ENCODE results near the gene MIX23. TPM values are rescaled to one million over a fixed set of nuclear protein-coding genes. Genes with fewer than 3 reads are reported as not detected.

Gene MIX23
- total RNA-seq, 1 donor from 2014 or later, result 46.6 TPM

- H3K27me3 ChIP-seq (ENCODE audit: insufficient read depth, low read length), result no peaks in the 10 kb centered on the region
- H4K20me1 ChIP-seq (ENCODE audit: insufficient read depth, low read length), result no peaks in the 10 kb centered on the region
- H3K4me3 Mint-ChIP-seq (ENCODE audit: unreplicated experiment), result no peak overlapping the region
- H3K36me3 Mint-ChIP-seq (ENCODE audit: low read depth, unreplicated experiment), result peaks cover 20% of the 10 kb centered on the region
- FAIRE-seq, result no peak
- no peak overlapping the region for H3K4me3 ChIP-seq (ENCODE audit: insufficient read depth, low read depth, low read length)
- H3K4me2 ChIP-seq (ENCODE audit: low read length), result no peak overlapping the region
- H3K4me1 ChIP-seq (ENCODE audit: insufficient read depth, low read length), result peaks cover 9% of the 10 kb centered on the region
- no peak overlapping the region for H3K27ac Mint-ChIP-seq (ENCODE audit: unreplicated experiment)
- no peaks in the 10 kb centered on the region for H3K79me2 ChIP-seq (ENCODE audit: insufficient read depth, low read length)
- peaks cover 11% of the 10 kb centered on the region for H3K36me3 ChIP-seq (ENCODE audit: insufficient read depth, low read length)
- TF ChIP-seq EZH2 (IDR thresholded peaks at IDR 0.05; ENCODE audit: insufficient read depth, low read length), result no peak
- TF ChIP-seq CTCF (IDR thresholded peaks at IDR 0.05; ENCODE audit: insufficient read depth, low read depth, low read length), result no peak
- H2AFZ ChIP-seq (ENCODE audit: low read depth, low read length), result no peak overlapping the region
- H3K4me1 Mint-ChIP-seq (ENCODE audit: low read depth, unreplicated experiment), result peaks cover 17% of the 10 kb centered on the region
- H3K27ac ChIP-seq (ENCODE audit: low read depth, low read length), result no peak overlapping the region
- no peak for DNase-seq (ENCODE audit: low read depth)
- H3K9ac ChIP-seq (ENCODE audit: low read length), result no peak overlapping the region
- H3K9me3 Mint-ChIP-seq (ENCODE audit: unreplicated experiment), result no peaks in the 10 kb centered on the region
- H3K9me3 ChIP-seq (ENCODE audit: insufficient read depth, low read depth, low read length), result no peaks in the 10 kb centered on the region
- H3K27me3 Mint-ChIP-seq (ENCODE audit: low read depth, unreplicated experiment), result no peaks in the 10 kb centered on the region
These were observed 23.2 kb upstream of the MIX23 start for GRCh38 chr3:122406198-122406597.

- H3K27me3 ChIP-seq (ENCODE audit: insufficient read depth, low read length), result no peaks in the 10 kb centered on the region
- no peak overlapping the region for H3K9ac ChIP-seq (ENCODE audit: low read length)
- no peak overlapping the region for H3K27ac ChIP-seq (ENCODE audit: low read depth, low read length)
- H3K9me3 ChIP-seq (ENCODE audit: insufficient read depth, low read depth, low read length), result no peaks in the 10 kb centered on the region
- Mint-ChIP-seq H3K4me3 (ENCODE audit: unreplicated experiment) (no peak overlapping the region), H3K9me3 (ENCODE audit: unreplicated experiment) (no peaks in the 10 kb centered on the region), H3K4me1 (ENCODE audit: low read depth, unreplicated experiment) (peaks cover 18% of the 10 kb centered on the region), H3K27me3 (ENCODE audit: low read depth, unreplicated experiment) (no peaks in the 10 kb centered on the region), H3K27ac (ENCODE audit: unreplicated experiment) (peak overlapping the region; percentile 50), H3K36me3 (ENCODE audit: low read depth, unreplicated experiment) (peaks cover 19% of the 10 kb centered on the region)
- no peak overlapping the region for H3K4me2 ChIP-seq (ENCODE audit: low read length)
- no peak for TF ChIP-seq CTCF (IDR thresholded peaks at IDR 0.05; ENCODE audit: insufficient read depth, low read depth, low read length)
- TF ChIP-seq EZH2 (IDR thresholded peaks at IDR 0.05; ENCODE audit: insufficient read depth, low read length), result no peak
- H3K79me2 ChIP-seq (ENCODE audit: insufficient read depth, low read length), result no peaks in the 10 kb centered on the region
- H2AFZ ChIP-seq (ENCODE audit: low read depth, low read length), result no peak overlapping the region
- FAIRE-seq (no peak), DNase-seq (ENCODE audit: low read depth) (no peak)
- no peaks in the 10 kb centered on the region for H4K20me1 ChIP-seq (ENCODE audit: insufficient read depth, low read length)
- peaks cover 9% of the 10 kb centered on the region for H3K4me1 ChIP-seq (ENCODE audit: insufficient read depth, low read length)
- peaks cover 6% of the 10 kb centered on the region for H3K36me3 ChIP-seq (ENCODE audit: insufficient read depth, low read length)
- H3K4me3 ChIP-seq (ENCODE audit: insufficient read depth, low read depth, low read length), result no peak overlapping the region
These were observed 22.0 kb upstream of the MIX23 start for GRCh38 chr3:122405015-122405414.

GRCh38 chr3:122403489-122403888, 20.5 kb upstream of the MIX23 start:
- Mint-ChIP-seq H3K27ac (ENCODE audit: unreplicated experiment) (peak overlapping the region; percentile 92), H3K36me3 (ENCODE audit: low read depth, unreplicated experiment) (peaks cover 10% of the 10 kb centered on the region), H3K4me3 (ENCODE audit: unreplicated experiment) (peak overlapping the region; percentile 5), H3K4me1 (ENCODE audit: low read depth, unreplicated experiment) (peaks cover 18% of the 10 kb centered on the region), H3K9me3 (ENCODE audit: unreplicated experiment) (no peaks in the 10 kb centered on the region), H3K27me3 (ENCODE audit: low read depth, unreplicated experiment) (no peaks in the 10 kb centered on the region)
- Histone ChIP-seq H3K9ac (ENCODE audit: low read length) (no peak overlapping the region), H3K79me2 (ENCODE audit: insufficient read depth, low read length) (no peaks in the 10 kb centered on the region), H4K20me1 (ENCODE audit: insufficient read depth, low read length) (no peaks in the 10 kb centered on the region), H3K4me2 (ENCODE audit: low read length) (peak overlapping the region; percentile 61), H3K36me3 (ENCODE audit: insufficient read depth, low read length) (peaks cover 5% of the 10 kb centered on the region), H3K27me3 (ENCODE audit: insufficient read depth, low read length) (no peaks in the 10 kb centered on the region), H3K4me3 (ENCODE audit: insufficient read depth, low read depth, low read length) (no peak overlapping the region), H3K4me1 (ENCODE audit: insufficient read depth, low read length) (peaks cover 9% of the 10 kb centered on the region), H2AFZ (ENCODE audit: low read depth, low read length) (no peak overlapping the region), H3K27ac (ENCODE audit: low read depth, low read length) (peak overlapping the region; percentile 67), H3K9me3 (ENCODE audit: insufficient read depth, low read depth, low read length) (no peaks in the 10 kb centered on the region)
- FAIRE-seq (peak; percentile 68), DNase-seq (ENCODE audit: low read depth) (peak; percentile 92)
- TF ChIP-seq EZH2 (IDR thresholded peaks at IDR 0.05; ENCODE audit: insufficient read depth, low read length) (no peak), CTCF (IDR thresholded peaks at IDR 0.05; ENCODE audit: insufficient read depth, low read depth, low read length) (no peak)
